HG02678 (cell line): ENCODE results near the gene FLT4.
"Not testable (repeated sequence)": the region's sequence is repeated elsewhere in the genome, so short reads cannot be mapped to it uniquely, and the experiment has no call there.

Experiments
- ATAC-seq: cut with Tn5 transposase; IDR thresholded peaks from one replicate; pipeline ENCODE4 v1.9.1; 2021; ENCODE audit warnings: mild to moderate bottlenecking, moderate library complexity; ENCODE audit not compliant: unreplicated experiment

FLT4 gene

DNA sequence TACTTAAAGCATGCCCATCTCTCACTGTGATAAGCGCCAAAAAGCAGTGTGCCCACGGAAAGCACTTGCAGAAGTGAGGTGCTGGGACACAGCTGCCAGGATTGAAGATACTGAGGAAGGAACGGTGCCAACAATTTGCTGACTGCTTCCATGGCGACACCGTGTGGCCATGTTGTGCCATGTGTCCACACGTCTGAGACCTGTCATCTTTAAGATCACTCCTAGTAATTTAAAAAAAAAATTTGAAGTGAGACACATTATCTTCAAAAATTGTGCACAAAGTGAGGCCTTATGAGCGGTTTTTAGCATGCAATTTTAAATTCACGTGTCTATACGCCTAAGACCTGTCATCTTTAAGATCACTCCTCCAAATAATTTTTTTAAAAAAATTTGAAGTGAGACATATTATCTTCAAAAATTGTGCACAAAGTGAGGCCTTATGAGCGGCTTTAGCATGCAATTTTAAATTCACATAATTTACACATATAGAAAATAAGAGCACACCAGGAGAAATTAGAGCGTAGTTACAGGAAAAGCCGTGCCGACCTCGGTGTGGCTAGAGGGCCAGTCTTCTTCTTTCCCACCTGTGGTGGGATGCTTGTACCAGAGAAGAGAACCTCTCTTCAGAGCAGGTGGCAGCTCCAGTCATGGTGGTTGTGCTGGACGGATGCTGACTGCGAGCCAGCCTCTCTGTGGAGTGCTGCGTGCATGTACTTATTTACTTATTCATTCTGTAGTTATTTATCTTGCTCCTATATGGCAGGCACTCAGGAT, 21.4 kb upstream of the FLT4 start:
- no peak for ATAC-seq

DNA sequence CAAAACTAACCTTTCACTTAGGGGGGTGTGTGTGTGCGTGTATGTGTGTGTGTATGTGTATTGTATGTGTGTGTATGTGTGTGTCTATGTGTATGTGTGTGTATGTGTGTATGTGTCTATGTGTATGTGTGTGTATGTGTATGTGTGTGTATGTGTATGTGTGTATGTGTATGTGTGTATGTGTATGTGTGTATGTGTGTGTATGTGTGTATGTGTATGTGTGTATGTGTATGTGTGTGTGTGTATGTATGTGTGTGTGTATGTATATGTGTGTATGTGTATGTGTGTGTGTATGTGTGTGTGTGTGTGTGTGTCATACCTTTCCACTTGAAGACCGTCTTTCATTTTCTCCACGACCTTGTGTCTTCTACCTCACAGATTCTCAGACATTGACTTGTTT, 20.8 kb upstream of the FLT4 start:
- ATAC-seq = no peak

DNA sequence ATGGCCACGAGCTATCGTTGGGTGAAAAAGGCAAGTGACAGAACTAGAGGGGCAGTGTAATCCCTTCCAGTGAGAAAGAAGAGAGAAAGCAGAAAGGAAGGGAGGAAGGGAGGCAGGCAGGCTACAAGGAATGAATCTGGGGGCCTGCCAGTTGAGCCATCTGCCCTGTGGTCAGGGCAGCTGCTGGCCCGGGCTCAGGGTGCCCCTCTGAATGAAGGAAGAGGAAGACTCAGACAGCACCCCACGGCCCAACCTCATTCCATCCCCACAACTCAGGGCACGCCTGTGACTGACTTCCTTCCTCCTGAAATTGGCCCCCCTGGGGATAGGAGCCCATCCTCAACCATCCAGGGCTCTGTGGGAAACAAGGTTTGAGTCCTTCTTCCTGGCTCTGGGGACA, 20.3 kb upstream of the FLT4 start:
- no peak for ATAC-seq

DNA sequence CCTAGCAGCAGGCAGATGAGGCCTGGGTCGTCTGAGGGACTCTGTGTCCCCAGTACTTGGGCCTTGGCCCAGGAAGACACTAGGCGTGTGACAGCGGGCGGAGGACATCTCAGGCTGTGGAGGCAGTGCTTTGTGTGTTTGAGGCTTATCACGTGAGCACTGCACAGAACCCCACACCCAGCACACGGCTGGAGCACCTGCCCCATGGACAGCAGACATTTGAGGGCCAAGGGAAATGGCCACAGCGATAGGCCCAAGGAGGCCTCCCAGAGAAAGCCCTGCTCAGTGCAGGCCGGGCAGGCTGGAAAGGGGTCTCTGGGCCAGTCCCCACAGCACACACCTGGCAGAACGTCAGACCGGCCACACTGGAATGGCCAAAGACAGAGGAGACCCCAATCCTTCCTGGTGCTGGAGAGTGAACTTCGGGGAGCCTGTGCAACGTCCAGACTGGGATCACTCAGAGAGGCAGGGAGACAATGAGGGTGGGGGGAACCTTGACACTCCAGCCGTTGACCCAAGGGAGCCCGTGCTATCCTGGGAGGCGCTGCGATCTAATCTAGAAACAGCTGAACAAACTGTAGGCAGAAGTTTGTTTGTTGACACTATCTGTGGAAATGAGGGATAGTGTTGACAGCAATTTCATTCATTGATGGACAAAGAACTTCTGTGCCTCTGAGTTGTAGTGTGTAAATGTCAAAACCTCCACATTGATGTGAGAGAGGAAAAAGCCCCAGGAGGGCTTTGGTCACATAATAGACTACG, 19.6 kb upstream of the FLT4 start:
- ATAC-seq = no peak

DNA sequence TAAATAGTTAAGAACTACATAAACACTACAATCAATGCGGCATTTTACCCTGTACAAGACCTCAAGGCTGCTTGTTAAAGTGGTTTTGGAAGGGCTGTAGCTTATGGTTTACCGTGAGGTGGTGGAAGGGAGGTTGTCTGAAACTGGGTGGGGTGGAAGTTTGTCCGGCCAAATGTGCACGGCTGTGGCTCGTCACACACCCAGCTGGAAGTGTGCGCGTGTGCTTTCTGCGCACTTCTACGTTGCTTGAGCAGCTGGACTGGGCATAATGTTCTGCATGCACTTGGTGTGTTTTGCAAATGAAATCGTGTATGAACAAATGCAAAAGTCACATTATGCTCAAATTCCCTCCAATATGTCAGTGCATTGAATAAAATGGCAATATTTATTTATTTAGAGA, 17.4 kb upstream of the FLT4 start:
- ATAC-seq = no peak

DNA sequence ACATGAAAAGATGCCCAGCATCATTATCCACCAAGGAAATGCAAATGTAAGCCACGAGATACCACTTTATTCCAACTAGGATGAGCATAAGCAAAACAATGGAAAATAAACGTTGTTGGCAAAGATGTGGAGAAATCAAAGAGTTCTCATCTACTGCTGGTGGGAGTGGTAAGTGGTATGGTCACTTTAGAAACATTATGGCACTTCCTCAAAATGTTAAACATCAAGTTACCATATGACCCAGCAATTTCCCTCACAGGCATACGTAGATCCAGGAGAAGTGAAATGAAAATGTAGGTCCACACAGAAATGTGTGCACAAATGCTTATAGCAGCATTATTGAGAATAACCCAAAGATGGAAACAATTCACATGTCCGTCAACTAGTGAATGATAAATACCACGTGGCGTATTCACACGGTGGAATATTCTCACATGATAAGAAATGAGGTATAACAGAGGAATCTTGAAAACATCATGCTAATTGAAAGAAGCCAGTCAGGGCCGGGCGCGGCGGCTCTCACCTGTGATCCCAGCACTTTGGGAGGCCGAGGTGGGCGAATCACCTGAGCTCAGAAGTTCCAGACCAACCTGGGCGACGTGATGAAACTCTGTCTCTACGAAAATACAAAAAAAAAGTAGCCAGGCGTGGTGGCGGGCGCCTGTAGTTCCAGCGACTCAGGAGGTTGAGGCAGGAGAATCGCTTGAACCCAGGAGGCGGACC, 16.4 kb upstream of the FLT4 start:
- ATAC-seq = no peak

DNA sequence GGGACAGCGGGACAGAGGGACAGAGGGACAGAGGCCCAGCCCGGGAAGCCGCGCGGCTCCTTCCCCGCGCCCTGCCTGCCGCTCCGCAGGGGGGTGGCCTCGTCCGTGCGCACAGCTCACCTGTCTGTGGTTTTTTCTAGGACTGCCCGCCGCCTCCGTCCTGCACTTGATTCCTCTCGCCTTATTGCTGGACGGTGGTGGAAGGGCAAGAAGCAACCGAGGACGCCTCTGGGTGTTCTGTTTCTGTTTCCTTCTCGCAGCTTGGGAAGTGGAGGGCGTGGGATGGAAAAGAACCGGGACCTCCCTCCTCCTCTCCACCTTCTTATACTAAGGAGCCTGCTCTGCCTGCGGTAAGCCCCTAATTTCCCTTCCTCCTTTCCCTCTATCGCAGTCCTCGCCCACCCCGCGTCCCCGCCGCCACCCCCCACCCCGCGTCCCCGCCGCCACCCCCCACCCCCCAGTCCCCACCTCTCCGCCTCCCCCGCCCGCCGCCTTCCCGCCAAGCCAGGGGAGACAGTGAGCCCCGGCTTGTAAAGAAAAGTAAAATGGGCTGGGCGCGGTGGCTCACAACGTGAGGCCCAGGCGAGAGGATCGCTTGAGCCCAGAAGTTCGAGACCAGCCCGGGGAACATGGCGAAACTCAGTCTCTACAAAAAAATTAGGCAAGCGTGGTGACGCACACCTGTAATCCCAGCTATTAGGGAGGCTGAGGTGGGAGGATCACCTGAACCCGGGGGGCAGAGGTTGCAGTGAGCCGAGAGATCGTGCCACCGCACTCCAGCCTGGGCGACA, 9.6 kb upstream of the FLT4 start:
- no peak for ATAC-seq

DNA sequence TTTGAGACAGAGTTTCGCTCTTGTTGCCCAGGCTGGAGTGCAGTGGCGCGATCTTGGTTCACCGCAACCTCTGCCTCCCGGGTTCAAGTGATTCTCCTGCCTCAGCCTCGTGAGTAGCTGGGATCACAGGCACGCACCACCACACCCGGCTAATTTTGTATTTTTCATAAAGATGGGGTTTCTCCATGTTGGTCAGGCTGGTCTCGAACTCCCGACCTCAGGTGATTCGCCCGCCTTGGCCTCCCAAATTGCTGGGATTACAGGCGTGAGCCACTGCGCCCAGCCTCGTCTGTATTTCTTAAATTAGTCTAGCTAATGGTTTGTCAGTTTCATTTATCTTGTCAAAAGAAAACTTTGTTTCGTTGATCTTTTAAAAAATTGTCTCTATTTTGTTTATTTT, 5.8 kb upstream of the FLT4 start:
- ATAC-seq = not testable (repeated sequence)

DNA sequence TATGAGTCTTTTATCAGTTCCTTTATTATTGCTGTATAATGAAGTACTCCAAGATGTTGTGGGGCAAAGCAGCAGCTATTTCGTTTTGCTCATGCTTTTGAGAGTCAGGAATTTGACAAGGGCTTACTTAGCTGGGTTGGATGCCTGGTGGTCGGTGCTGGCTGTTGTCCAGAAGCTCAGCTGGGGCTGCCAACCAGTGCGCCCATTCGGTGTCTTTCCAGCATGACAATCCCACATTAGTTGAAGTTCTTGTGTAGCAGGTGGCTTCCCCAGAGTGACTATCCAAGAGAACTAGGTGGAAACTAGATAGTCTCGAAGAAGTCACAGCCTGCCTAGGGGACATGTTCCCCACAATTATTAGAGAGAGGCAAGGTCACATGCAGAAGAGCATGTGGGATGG, 3.4 kb upstream of the FLT4 start:
- ATAC-seq = no peak

DNA sequence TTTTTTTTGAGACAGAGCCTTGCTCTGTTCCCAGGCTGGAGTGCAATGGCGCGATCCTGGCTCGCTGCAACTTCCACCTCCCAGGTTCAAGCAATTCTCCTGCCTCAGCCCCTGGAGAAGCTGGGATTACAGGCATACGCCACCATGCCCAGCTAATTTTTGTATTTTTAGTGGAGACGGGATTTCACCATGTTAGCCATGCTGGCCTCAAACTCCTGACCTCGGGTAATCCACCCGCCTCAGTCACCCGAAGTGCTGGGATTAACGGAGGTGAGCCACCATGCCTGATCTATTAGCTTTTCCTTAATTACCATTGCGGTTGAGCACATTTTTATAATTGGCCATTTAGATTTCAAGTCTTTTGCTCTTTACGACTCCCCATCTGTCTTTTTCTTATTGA, 2.9 kb upstream of the FLT4 start:
- no peak for ATAC-seq

DNA sequence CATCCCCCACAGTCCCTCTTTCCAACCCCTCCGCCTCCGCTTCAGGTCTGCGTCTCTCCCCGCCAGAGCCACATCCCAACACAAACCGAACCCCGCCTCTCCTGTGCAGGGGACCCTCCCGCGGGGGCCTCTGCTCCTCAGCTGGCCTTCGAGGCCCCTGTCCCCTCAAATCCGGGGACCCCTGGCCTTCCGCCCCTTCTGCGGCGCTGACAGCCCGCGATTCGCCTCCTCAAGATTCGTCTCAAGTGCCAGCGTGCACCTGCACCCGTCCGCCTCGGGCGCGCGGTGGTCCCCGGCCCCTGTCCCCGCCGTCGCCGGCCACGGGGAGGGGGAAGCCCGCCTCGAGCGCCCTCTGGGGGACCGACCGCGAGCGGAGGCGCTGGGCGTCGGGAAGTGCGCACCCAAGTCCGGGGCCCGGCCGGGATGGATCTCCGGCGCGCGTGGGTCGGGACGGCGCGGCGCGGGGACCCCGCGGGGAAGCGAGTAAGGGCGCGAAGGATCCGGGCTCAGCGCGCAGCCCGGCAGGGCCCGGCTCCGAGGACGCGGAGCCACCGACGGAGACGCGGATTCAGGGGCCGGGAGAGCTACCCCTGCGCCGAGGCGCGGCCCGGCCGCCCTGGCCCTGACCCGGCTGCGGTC, 623 bp downstream of the FLT4 start:
- no peak for ATAC-seq

DNA sequence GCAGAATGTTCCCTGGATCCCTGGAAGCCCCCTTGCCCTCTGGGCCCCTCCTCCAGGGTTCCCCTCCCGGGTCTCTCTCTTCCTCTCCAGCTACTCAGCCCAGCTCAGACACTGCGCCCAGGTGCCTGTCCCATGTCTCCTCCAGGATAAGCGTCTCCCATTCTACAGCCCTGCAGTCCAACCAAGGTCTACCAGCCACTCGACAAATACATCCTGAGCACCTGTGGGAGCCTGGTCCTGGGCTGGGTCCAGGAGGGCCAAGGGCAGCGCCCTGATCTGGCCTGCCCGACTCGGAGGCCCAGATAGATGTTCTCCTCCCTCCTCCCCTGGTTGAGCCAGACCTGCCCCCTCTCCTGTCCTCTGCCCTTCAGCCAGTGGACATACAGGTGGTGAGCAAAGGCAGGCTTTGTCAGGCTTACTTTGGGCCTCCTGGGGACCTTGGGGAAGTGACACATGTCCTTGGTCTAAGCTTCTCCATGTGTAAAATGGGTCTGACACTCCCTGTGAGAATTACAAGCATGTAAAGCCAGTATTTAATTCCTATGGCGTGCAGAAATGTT, 1.4 kb downstream of the FLT4 start:
- ATAC-seq = no peak

DNA sequence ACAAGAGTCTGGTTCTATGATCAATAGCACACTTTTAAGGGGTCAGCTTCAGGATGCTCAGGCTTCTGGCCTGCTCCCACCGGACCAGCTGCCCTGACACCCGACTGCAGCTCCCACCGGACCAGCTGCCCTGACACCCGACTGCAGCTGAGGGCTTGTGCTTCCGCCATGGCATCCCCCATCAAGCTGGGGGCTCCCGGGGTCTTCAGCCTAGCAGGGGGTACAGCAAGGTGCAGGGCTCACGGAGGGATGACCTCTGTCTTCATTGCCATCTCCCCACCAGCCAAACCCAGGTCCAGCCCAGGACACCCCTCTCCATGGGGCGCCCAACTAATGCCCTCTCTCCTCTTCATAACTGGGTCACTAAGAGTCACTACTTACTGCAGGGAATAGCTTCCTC, 1.9 kb downstream of the FLT4 start:
- no peak for ATAC-seq

DNA sequence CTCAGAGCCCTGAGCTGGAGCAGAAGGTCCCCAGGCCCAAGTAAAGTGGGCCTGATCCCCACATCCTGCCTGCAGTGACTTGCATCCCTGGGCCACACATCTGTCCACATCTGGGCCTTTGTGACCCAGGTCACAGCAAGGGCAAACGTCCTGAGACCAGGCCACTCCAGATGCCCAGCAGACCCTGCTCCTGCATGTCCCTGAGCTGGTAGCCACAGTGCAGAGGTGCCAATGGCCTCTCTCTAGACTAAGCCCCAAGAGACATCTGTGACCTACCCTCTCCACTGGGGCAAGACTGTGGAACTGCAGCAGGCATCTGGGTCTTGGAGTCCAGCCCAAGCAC, 2.5 kb downstream of the FLT4 start:
- ATAC-seq = no peak

DNA sequence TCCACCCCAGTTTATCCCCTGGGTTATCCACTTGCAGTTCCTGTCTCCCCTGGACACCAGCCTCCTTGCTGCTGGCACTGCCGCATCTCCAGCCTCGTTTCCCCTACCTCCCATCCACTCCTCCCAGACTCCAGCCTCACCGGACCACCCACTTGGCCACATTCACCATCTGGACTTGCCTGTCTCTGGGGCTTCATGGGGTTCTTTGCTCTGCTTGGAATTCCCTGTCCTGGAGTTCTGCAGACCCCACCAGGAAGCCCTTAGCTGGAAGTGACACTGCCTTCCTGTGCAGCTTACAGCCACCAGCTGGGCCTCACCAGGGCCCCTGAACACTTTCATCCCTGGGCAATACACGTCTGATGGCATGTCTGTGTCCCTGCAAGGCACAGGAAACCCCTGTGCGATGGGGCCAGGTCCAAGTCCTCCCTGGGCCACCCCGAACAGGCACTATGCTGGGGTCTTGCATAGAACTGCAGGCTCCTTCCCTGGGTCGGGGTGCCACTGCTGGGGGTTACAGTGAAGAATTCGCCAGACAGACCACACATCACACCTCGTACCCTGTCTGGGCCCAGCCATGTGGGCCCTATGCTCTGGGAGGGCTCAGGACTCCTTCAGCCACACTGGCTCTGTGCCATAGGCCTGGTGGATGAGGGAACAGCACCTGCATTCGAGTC, 3.0 kb downstream of the FLT4 start:
- ATAC-seq = no peak

DNA sequence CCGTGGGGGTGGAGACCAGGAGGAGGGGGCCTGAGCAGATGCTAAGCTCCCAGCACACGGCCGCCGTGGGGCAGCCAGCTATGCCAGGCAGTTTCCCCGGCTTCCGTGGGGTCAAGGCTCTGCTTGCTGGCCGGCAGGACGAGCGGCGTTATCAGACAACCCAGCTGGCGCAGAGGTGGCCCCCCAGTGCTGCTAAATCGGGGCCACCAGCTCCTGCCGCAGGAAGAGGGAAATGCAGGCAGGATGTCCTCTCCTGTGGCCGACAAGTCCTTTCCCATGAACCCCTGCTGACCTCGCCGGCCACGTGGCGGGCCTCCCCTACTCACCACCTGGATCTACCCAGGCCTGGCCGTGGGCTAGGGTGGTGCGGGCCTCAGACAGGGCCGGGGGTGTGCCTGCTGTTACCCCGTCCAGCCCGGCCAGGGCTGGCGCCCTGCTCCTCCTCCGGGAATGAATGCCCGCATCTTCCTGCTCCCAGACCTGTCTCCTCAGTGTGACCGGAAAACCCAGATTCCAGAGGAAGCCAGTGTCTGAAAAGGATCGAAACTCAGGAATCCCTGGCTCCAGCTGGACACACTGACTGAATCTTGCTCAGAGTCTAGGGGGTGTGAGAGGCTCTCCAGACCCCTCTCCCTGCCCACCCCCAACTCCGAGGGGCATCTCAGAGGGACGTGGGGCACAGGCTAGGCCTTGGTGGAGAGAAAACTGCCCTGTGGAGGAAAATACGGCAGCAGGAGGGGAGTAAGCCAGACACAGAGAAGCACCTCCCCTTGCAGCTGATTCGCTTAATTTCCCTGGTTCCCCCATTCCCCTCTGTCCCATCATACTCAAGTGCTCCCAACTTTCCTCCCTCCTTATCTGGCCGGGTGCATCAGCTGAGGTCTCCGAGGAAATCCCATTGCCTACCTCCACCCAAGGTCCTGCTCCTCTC, 3.9 kb downstream of the FLT4 start:
- no peak for ATAC-seq

DNA sequence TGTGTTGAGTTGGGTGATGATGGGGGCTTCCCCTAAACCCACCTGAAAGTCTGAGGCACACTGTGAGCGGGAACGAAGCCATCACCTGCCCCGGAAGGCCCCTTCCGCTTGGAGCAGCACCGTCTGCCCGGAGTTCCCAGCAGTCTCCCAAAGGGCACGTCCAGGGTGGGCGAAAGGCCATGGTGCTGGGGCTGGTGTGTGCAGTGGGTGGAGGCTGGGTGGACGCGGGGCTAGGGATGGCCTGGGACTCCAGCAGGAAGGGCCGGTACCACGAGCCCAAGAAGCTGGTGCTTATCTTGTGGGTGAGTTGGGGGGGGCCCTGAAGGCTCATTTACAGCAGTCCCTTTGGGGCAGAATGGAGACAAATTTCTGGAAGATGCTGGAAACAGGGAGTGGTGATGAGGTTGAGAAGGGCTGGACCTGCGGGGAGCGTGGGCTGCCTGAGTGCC, 4.6 kb downstream of the FLT4 start:
- no peak for ATAC-seq

DNA sequence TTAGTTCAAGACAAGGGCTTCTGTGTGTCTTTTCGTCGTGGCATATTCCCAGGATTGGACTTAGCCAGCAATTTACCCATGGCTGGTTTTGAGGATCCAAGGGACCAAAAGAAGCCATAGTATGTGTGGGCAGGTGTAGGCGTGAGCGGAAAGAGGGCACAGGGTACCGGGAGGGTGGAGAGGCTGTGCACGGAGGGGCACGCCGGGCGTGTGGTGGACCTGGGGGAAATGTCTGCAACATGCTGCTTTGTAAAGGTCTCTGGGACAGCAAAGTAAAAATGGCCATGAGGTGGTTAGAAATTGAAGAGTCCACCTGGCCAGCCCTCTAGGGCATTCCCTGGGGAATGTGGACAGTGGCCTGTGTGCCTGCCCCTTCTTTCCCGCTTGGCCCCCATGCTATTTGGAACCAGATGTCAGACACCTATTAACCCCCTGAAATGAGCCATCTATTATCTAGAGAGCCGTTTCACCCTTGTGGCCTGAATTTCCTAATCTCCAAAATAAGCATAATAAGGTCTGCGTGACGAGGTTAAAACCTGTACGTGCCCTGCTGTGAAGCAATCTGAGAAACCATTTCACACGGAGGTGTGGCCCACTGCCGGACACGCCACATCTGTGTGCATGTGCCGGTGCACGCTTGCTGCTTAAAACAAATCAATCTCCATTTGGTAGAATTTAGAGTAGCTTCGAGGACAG, 5.1 kb downstream of the FLT4 start:
- no peak for ATAC-seq
